Astrocyte (in vitro differentiated cells and primary cell): ENCODE data around the gene ZNF414.

Source experiments
- EZH2 ChIP-seq: IDR thresholded peaks from 2 replicates; pipeline ENCODE4 v1.6.1; 2012; ENCODE audit warnings: mild to moderate bottlenecking, low read length, inconsistent platforms; ENCODE audit not compliant: insufficient read depth
- TF ChIP-seq, protein P1 (sequence below): IDR thresholded peaks from 2 replicates; pipeline ENCODE4 v1.5.1; 2011; ENCODE audit warnings: low read depth, mild to moderate bottlenecking, inconsistent platforms, low read length, moderate library complexity; ENCODE audit not compliant: insufficient read depth

DNA sequence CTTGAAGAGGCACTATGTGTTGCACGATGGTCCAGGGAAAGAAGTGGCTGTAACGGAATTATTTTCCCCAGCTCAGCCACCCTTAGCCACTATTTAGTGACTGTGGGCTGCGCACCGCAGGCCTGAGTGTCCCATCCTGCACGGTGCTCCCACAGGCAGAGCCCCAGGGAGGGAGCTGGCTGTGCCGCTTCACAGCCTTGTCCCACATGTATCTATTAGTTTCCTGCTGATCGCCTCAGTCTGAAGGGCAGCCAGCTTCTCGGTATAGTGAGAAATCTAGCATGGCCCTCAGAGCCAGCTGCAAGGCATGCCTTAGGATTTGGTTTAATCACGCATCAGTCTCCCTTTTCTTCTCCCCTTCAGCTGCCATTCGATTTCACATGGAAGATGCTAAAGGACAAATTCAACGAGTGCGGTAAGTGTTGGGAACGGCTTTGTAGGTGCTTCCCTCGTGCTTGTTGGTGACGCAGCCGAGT is 27.3 kb downstream of the ZNF414 start:
- TF ChIP-seq, protein P1, sequence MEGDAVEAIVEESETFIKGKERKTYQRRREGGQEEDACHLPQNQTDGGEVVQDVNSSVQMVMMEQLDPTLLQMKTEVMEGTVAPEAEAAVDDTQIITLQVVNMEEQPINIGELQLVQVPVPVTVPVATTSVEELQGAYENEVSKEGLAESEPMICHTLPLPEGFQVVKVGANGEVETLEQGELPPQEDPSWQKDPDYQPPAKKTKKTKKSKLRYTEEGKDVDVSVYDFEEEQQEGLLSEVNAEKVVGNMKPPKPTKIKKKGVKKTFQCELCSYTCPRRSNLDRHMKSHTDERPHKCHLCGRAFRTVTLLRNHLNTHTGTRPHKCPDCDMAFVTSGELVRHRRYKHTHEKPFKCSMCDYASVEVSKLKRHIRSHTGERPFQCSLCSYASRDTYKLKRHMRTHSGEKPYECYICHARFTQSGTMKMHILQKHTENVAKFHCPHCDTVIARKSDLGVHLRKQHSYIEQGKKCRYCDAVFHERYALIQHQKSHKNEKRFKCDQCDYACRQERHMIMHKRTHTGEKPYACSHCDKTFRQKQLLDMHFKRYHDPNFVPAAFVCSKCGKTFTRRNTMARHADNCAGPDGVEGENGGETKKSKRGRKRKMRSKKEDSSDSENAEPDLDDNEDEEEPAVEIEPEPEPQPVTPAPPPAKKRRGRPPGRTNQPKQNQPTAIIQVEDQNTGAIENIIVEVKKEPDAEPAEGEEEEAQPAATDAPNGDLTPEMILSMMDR: no peak
- TF ChIP-seq EZH2: no peak
